ENCODE data around the gene MCAT.

The MCAT gene

DNA sequence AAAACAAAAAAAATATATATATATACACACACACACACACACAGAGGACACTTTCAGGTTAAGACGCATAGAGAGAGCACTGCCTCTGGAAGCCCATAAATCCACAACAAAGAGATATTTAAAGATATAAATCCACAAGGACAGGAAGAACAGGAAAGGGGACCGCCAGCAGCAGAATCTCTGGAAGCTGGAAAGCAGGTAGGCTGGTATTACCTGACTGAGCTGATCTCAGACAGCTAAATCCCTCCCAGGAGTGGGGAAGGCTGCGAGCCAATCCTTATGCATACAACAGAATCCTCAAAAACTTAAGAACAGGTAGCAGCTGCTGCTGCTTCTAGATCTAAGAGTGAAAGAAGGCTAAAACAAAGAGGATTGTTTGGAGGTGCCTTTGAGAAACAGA is 1.8 kb upstream of the MCAT start:
- no peak for TF ChIP-seq TARDBP (IDR thresholded peaks at IDR 0.05)
- TF ChIP-seq ARNT (IDR thresholded peaks at IDR 0.05), result no peak
- no peak for TF ChIP-seq FOXM1 (IDR thresholded peaks at IDR 0.05; ENCODE audit: borderline replicate concordance)
- no peak for TF ChIP-seq FOXK2 (IDR thresholded peaks at IDR 0.05)
- TF ChIP-seq SUZ12 (IDR thresholded peaks at IDR 0.05), result no peak
- no peak for TF ChIP-seq ZNF384 (IDR thresholded peaks at IDR 0.05)
- TF ChIP-seq SP1 (IDR thresholded peaks at IDR 0.05), result no peak
- TF ChIP-seq LEF1 (IDR thresholded peaks at IDR 0.05; ENCODE audit: borderline replicate concordance), result no peak
- TF ChIP-seq CTBP1 (IDR thresholded peaks at IDR 0.05; ENCODE audit: borderline replicate concordance), result no peak
- no peak for TF ChIP-seq NFRKB (IDR thresholded peaks at IDR 0.05)
- TF ChIP-seq BHLHE40 (IDR thresholded peaks at IDR 0.05; ENCODE audit: borderline replicate concordance), result no peak
- TF ChIP-seq FOXA1 (IDR thresholded peaks at IDR 0.05), result no peak
- TF ChIP-seq, protein P1, sequence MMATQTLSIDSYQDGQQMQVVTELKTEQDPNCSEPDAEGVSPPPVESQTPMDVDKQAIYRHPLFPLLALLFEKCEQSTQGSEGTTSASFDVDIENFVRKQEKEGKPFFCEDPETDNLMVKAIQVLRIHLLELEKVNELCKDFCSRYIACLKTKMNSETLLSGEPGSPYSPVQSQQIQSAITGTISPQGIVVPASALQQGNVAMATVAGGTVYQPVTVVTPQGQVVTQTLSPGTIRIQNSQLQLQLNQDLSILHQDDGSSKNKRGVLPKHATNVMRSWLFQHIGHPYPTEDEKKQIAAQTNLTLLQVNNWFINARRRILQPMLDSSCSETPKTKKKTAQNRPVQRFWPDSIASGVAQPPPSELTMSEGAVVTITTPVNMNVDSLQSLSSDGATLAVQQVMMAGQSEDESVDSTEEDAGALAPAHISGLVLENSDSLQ (IDR thresholded peaks at IDR 0.05), result no peak
- TF ChIP-seq L3MBTL2 (conservative IDR thresholded peaks at IDR 0.05), result no peak
- ChIA-PET CTCF (no interaction called here), POLR2A (interaction anchor here (2.9 kb wide), 1 partner anchor 42 kb away, joined by 8 read pairs; the partner anchor contains the start of gene TTLL12)
- no peak for DNase-seq (ENCODE audit: extremely low spot score)

GRCh38 chr22:43136801-43137200 is 6.4 kb downstream of the MCAT start:
- no peak for DNase-seq (ENCODE audit: extremely low spot score)
- TF ChIP-seq, protein P1 (IDR thresholded peaks at IDR 0.05), result no peak
- no peak for TF ChIP-seq TARDBP (IDR thresholded peaks at IDR 0.05)
- no peak for TF ChIP-seq ELF4 (IDR thresholded peaks at IDR 0.05)
- TF ChIP-seq BHLHE40 (IDR thresholded peaks at IDR 0.05; ENCODE audit: borderline replicate concordance), result no peak
- TF ChIP-seq FOXM1 (IDR thresholded peaks at IDR 0.05; ENCODE audit: borderline replicate concordance), result no peak
- no peak for TF ChIP-seq SUZ12 (IDR thresholded peaks at IDR 0.05)
- no peak for TF ChIP-seq NFRKB (IDR thresholded peaks at IDR 0.05)
- no peak for TF ChIP-seq HDGF (IDR thresholded peaks at IDR 0.05; ENCODE audit: borderline replicate concordance)
- TF ChIP-seq L3MBTL2 (conservative IDR thresholded peaks at IDR 0.05), result no peak
- no peak for TF ChIP-seq ARNT (IDR thresholded peaks at IDR 0.05)
- TF ChIP-seq FOXK2 (IDR thresholded peaks at IDR 0.05), result no peak
- TF ChIP-seq CTBP1 (IDR thresholded peaks at IDR 0.05; ENCODE audit: borderline replicate concordance), result no peak
- no peak for TF ChIP-seq LEF1 (IDR thresholded peaks at IDR 0.05; ENCODE audit: borderline replicate concordance)
- no peak for TF ChIP-seq FOXA1 (IDR thresholded peaks at IDR 0.05)
- TF ChIP-seq SP1 (IDR thresholded peaks at IDR 0.05), result no peak
- no peak for TF ChIP-seq ZNF384 (IDR thresholded peaks at IDR 0.05)
- ChIA-PET POLR2A (no interaction called here), CTCF (no interaction called here)

GRCh38 chr22:43136255-43136654 is 6.9 kb downstream of the MCAT start:
- POLR2A ChIA-PET, result no interaction called here
- CTCF ChIA-PET, result interaction anchor here (1.2 kb wide), 1 partner anchor 96 kb away, joined by 3 read pairs; no protein-coding TSS in a partner anchor
- TF ChIP-seq FOXA1 (IDR thresholded peaks at IDR 0.05), result no peak
- no peak for TF ChIP-seq CTBP1 (IDR thresholded peaks at IDR 0.05; ENCODE audit: borderline replicate concordance)
- TF ChIP-seq ELF4 (IDR thresholded peaks at IDR 0.05), result no peak
- TF ChIP-seq, protein P1 (IDR thresholded peaks at IDR 0.05), result no peak
- TF ChIP-seq FOXK2 (IDR thresholded peaks at IDR 0.05), result no peak
- no peak for TF ChIP-seq TARDBP (IDR thresholded peaks at IDR 0.05)
- TF ChIP-seq L3MBTL2 (conservative IDR thresholded peaks at IDR 0.05), result no peak
- TF ChIP-seq BHLHE40 (IDR thresholded peaks at IDR 0.05; ENCODE audit: borderline replicate concordance), result no peak
- TF ChIP-seq ZNF384 (IDR thresholded peaks at IDR 0.05), result no peak
- TF ChIP-seq NFRKB (IDR thresholded peaks at IDR 0.05), result no peak
- no peak for TF ChIP-seq FOXM1 (IDR thresholded peaks at IDR 0.05; ENCODE audit: borderline replicate concordance)
- no peak for TF ChIP-seq SP1 (IDR thresholded peaks at IDR 0.05)
- no peak for TF ChIP-seq LEF1 (IDR thresholded peaks at IDR 0.05; ENCODE audit: borderline replicate concordance)
- no peak for TF ChIP-seq ARNT (IDR thresholded peaks at IDR 0.05)
- no peak for TF ChIP-seq SUZ12 (IDR thresholded peaks at IDR 0.05)
- no peak for TF ChIP-seq HDGF (IDR thresholded peaks at IDR 0.05; ENCODE audit: borderline replicate concordance)
- peak; percentile 65 for DNase-seq (ENCODE audit: extremely low spot score)

DNA sequence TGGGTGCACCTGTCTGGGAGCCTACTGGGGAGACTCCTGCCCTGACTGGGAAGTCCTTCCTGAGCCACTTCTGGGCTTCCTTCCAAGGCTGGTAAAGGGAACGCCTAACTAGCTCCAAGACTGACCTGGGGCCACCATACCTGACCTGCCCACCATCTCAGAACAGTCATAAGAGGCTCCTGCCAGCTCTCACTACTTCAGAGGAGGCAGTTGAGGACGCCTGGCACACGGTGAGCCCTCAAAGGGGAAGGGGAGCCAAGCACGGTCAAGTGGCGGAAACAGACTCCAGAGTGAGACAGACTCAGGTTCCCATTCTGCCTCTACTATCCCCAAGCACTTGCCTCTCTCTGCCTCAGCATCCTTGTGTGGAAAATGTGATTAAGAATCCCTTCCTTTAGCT is 7.6 kb downstream of the MCAT start:
- DNase-seq (ENCODE audit: extremely low spot score), result no peak
- no peak for TF ChIP-seq SP1 (IDR thresholded peaks at IDR 0.05)
- no peak for TF ChIP-seq FOXK2 (IDR thresholded peaks at IDR 0.05)
- no peak for TF ChIP-seq TARDBP (IDR thresholded peaks at IDR 0.05)
- no peak for TF ChIP-seq CTBP1 (IDR thresholded peaks at IDR 0.05; ENCODE audit: borderline replicate concordance)
- TF ChIP-seq HDGF (IDR thresholded peaks at IDR 0.05; ENCODE audit: borderline replicate concordance), result no peak
- no peak for TF ChIP-seq L3MBTL2 (conservative IDR thresholded peaks at IDR 0.05)
- TF ChIP-seq BHLHE40 (IDR thresholded peaks at IDR 0.05; ENCODE audit: borderline replicate concordance), result no peak
- TF ChIP-seq LEF1 (IDR thresholded peaks at IDR 0.05; ENCODE audit: borderline replicate concordance), result no peak
- TF ChIP-seq ARNT (IDR thresholded peaks at IDR 0.05), result no peak
- TF ChIP-seq, protein P1 (IDR thresholded peaks at IDR 0.05), result no peak
- no peak for TF ChIP-seq SUZ12 (IDR thresholded peaks at IDR 0.05)
- no peak for TF ChIP-seq FOXA1 (IDR thresholded peaks at IDR 0.05)
- ChIA-PET POLR2A (no interaction called here), CTCF (interaction anchor here (1.2 kb wide), 1 partner anchor 96 kb away, joined by 3 read pairs; no protein-coding TSS in a partner anchor)

GRCh38 chr22:43134553-43134952 is 8.6 kb downstream of the MCAT start:
- TF ChIP-seq, protein P1 (IDR thresholded peaks at IDR 0.05), result no peak
- TF ChIP-seq ELF4 (IDR thresholded peaks at IDR 0.05) (no peak), FOXA1 (IDR thresholded peaks at IDR 0.05) (no peak), FOXK2 (IDR thresholded peaks at IDR 0.05) (no peak), CTBP1 (IDR thresholded peaks at IDR 0.05; ENCODE audit: borderline replicate concordance) (no peak), LEF1 (IDR thresholded peaks at IDR 0.05; ENCODE audit: borderline replicate concordance) (no peak), SUZ12 (IDR thresholded peaks at IDR 0.05) (no peak), ZNF384 (IDR thresholded peaks at IDR 0.05) (no peak), SP1 (IDR thresholded peaks at IDR 0.05) (no peak), TARDBP (IDR thresholded peaks at IDR 0.05) (no peak), ARNT (IDR thresholded peaks at IDR 0.05) (no peak), FOXM1 (IDR thresholded peaks at IDR 0.05; ENCODE audit: borderline replicate concordance) (no peak), BHLHE40 (IDR thresholded peaks at IDR 0.05; ENCODE audit: borderline replicate concordance) (no peak), HDGF (IDR thresholded peaks at IDR 0.05; ENCODE audit: borderline replicate concordance) (no peak), L3MBTL2 (conservative IDR thresholded peaks at IDR 0.05) (no peak), NFRKB (IDR thresholded peaks at IDR 0.05) (no peak)
- CTCF ChIA-PET, result interaction anchor here (0.6 kb wide), 1 partner anchor 29 kb away, joined by 6 read pairs; no protein-coding TSS in a partner anchor
- DNase-seq (ENCODE audit: extremely low spot score), result no peak
- POLR2A ChIA-PET, result no interaction called here

Data from HEK293T (cell line).